HepG2 (cell line): ENCODE measurements around the gene EEPD1. TPM values are rescaled to one million over a fixed set of nuclear protein-coding genes. Genes with fewer than 3 reads are reported as not detected.

Source experiments
- ARID5B ChIP-seq: IDR thresholded peaks from 2 replicates; pipeline ENCODE4 v1.4.0; 2020; ENCODE audit warnings: mild to moderate bottlenecking, missing genetic modification reagents
- ATAD3A ChIP-seq: sonication (generic); formaldehyde crosslinking; IDR thresholded peaks from 2 replicates; pipeline ENCODE4 v1.4.0; 2020; ENCODE audit warnings: missing genetic modification reagents
- CEBPZ ChIP-seq: IDR thresholded peaks from 2 replicates; pipeline ENCODE4 v1.6.1; 2012; ENCODE audit warnings: low read length, improper control_type of control experiment
- FOSL1 ChIP-seq: sonication (generic); formaldehyde crosslinking; IDR thresholded peaks from 2 replicates; pipeline ENCODE4 v1.9.0; 2021; ENCODE audit warnings: missing genetic modification reagents, borderline replicate concordance
- FOXK2 ChIP-seq: fragments of 450-650 bp; IDR thresholded peaks from 2 replicates; pipeline ENCODE4 v1.6.1; 2016
- FOXP1 ChIP-seq, 2 experiments: fragments of 450-650 bp in 1 of 2; IDR thresholded peaks; 2 replicates each; pipeline ENCODE4 v1.6.1; 2017 to 2018; ENCODE audit warnings: antibody characterized with exemption in 1 of 2
- MEIS1 ChIP-seq: sonication (generic); formaldehyde crosslinking; IDR thresholded peaks from 2 replicates; pipeline ENCODE4 v1.9.0; 2021; ENCODE audit warnings: mild to moderate bottlenecking, missing genetic modification reagents, moderate library complexity, borderline replicate concordance
- MLX ChIP-seq: IDR thresholded peaks from 2 replicates; pipeline ENCODE4 v1.6.1; 2016
- MTERF4 ChIP-seq: sonication (generic); formaldehyde crosslinking; IDR thresholded peaks from 2 replicates; pipeline ENCODE4 v1.8.0; 2023; ENCODE audit warnings: mild to moderate bottlenecking, missing genetic modification reagents
- MXD3 ChIP-seq: IDR thresholded peaks from 2 replicates; pipeline ENCODE4 v1.6.1; 2016; ENCODE audit warnings: mild to moderate bottlenecking, missing biosample characterization, missing genetic modification reagents
- SNAI1 ChIP-seq: sonication (generic); formaldehyde crosslinking; IDR thresholded peaks from 2 replicates; pipeline ENCODE4 v1.5.0; 2020; ENCODE audit warnings: mild to moderate bottlenecking, missing genetic modification reagents, borderline replicate concordance
- ZNF207 ChIP-seq: fragments of 450-650 bp; IDR thresholded peaks from 2 replicates; pipeline ENCODE4 v1.6.1; 2016; ENCODE audit warnings: antibody characterized with exemption, borderline replicate concordance
- ZNF331 ChIP-seq: sonication (generic); formaldehyde crosslinking; IDR thresholded peaks from 2 replicates; pipeline ENCODE4 v1.4.0; 2020; ENCODE audit warnings: missing genetic modification reagents
- ZNF619 ChIP-seq: sonication (generic); formaldehyde crosslinking; IDR thresholded peaks from 2 replicates; pipeline ENCODE4 v1.4.0; 2020; ENCODE audit warnings: mild to moderate bottlenecking, missing genetic modification reagents
- polyA plus RNA-seq, 8 experiments: library from polyadenylated mRNA; depleted of rRNA in 3 of 8; stranded (reverse) in 7 of 8; unstranded in 1 of 8; fragments of >200 nt; fragmentation: Illumina TruSeq in 4 of 8; extraction: Trizol in 4 of 8; gene quantifications; 2 replicates each; pipeline versions ENCODE4 v1.2.1 to v1.2.3, GENCODE V29; 2011 to 2016; ENCODE audit warnings: low read depth in 4 of 8, missing spikeins in 1 of 8, mixed read lengths in 1 of 8; ENCODE audit not compliant: insufficient read depth in 1 of 8
- total RNA-seq, 5 experiments: library from RNA; depleted of rRNA; stranded (reverse); fragments of >200 nt; fragmentation: Illumina TruSeq; extraction: Trizol; gene quantifications; 2 replicates each; pipeline ENCODE4 v1.2.3, GENCODE V29; 2016; ENCODE audit warnings: low read depth in 1 of 5

EEPD1 gene
- total and polyA plus RNA-seq, 2 of the 13 experiments (the other 11 are each of a cell fraction or from before 2014, with no cell fraction given): 10.1 to 16.4 TPM

- peak; percentile 63 for TF ChIP-seq ARID5B (CRISPR knock-in tag)
- no peak for TF ChIP-seq MTERF4 (CRISPR knock-in tag)
- no peak for TF ChIP-seq FOXK2
- no peak for TF ChIP-seq ZNF619
- no peak for TF ChIP-seq ZNF207
- TF ChIP-seq FOSL1: no peak
- TF ChIP-seq SNAI1 (CRISPR knock-in tag): no peak
- no peak; the same call in 1 of the 2 replicates for TF ChIP-seq ZNF331
- TF ChIP-seq MLX (CRISPR knock-in tag): no peak
- 0 out of 2 replicates have a peak, but pooled peaks have one; percentile 77 for TF ChIP-seq MEIS1 (CRISPR knock-in tag)
- TF ChIP-seq MXD3 (CRISPR knock-in tag): no peak
- no peak for TF ChIP-seq ATAD3A (CRISPR knock-in tag)
- TF ChIP-seq CEBPZ: no peak
- 0 out of 2 replicates have a peak, but pooled peaks have one; percentile 49 for TF ChIP-seq FOXP1 (IDR thresholded peaks at IDR 0.05)
- peak; percentile 75 for TF ChIP-seq FOXP1 (CRISPR knock-in tag; IDR thresholded peaks at IDR 0.05)
Observed at GRCh38 chr7:36272567-36273269, 119.7 kb downstream of the EEPD1 start (continued).
